ENCODE measurements around the gene PRUNE1.

PRUNE1 gene

GRCh38 chr1:151049458-151049857, 41.2 kb downstream of the PRUNE1 start:
- no peak for DNase-seq (ENCODE audit: low read depth in 2 of 2)

GRCh38 chr1:151050051-151050688, 41.9 kb downstream of the PRUNE1 start:
- no peak for DNase-seq (ENCODE audit: low read depth in 2 of 2)

GRCh38 chr1:151051356-151052009, 43.2 kb downstream of the PRUNE1 start:
- DNase-seq (ENCODE audit: low read depth in 2 of 2) = no peak

- no peak for DNase-seq (ENCODE audit: low read depth in 2 of 2)
Measured at GRCh38 chr1:151054971-151055547, 46.8 kb downstream of the PRUNE1 start.

- DNase-seq (ENCODE audit: low read depth in 2 of 2) = no peak
Measured at GRCh38 chr1:151055581-151055980, 47.3 kb downstream of the PRUNE1 start.

- no peak for DNase-seq (ENCODE audit: low read depth in 2 of 2)
Measured at GRCh38 chr1:151056149-151056548, 47.9 kb downstream of the PRUNE1 start.

- DNase-seq (ENCODE audit: low read depth in 2 of 2) = no peak
Measured at GRCh38 chr1:151058692-151059091, 50.4 kb downstream of the PRUNE1 start.

- peak; percentile 58 to 69 for DNase-seq (ENCODE audit: low read depth in 2 of 2)
Measured at GRCh38 chr1:151059109-151060006, 51.1 kb downstream of the PRUNE1 start, which contains the start of gene CDC42SE1. CDC42SE1 (minus strand) TSS chr1:151059622; CDS start chr1:151055730, 3,892 bp downstream.

GRCh38 chr1:151060007-151060656, 51.9 kb downstream of the PRUNE1 start, which contains the start of gene MLLT11:
MLLT11 (plus strand) TSS chr1:151060397; CDS start chr1:151067225, 6,828 bp downstream.
- no peak for DNase-seq (ENCODE audit: low read depth in 2 of 2)

GRCh38 chr1:151060657-151061421, 52.6 kb downstream of the PRUNE1 start:
- no peak for DNase-seq (ENCODE audit: low read depth in 2 of 2)

GRCh38 chr1:151061704-151062103, 53.5 kb downstream of the PRUNE1 start:
- DNase-seq (ENCODE audit: low read depth in 2 of 2) = no peak

GRCh38 chr1:151062741-151063371, 54.6 kb downstream of the PRUNE1 start:
- no peak for DNase-seq (ENCODE audit: low read depth in 2 of 2)

GRCh38 chr1:151065089-151065645, 56.9 kb downstream of the PRUNE1 start:
- no peak for DNase-seq (ENCODE audit: low read depth in 2 of 2)

- DNase-seq (ENCODE audit: low read depth in 2 of 2) = no peak
Measured at GRCh38 chr1:151067185-151067584, 58.9 kb downstream of the PRUNE1 start.

GRCh38 chr1:151069103-151069486, 60.8 kb downstream of the PRUNE1 start:
- no peak for DNase-seq (ENCODE audit: low read depth in 2 of 2)

GRCh38 chr1:151070474-151071276, 62.4 kb downstream of the PRUNE1 start, which contains the start of gene GABPB2:
GABPB2 (plus strand) TSS chr1:151070761; CDS start chr1:151088190, 17,429 bp downstream.
- peak; percentile 60 to 84 for DNase-seq (ENCODE audit: low read depth in 2 of 2)

GRCh38 chr1:151072224-151072623, 64.0 kb downstream of the PRUNE1 start:
- DNase-seq (ENCODE audit: low read depth in 2 of 2) = no peak

All from stimulated activated CD4-positive, alpha-beta T cell treated with anti-CD3 and anti-CD28 coated beads, Interleukin-1b, Interleukin-23, amount 100 ng/mL, for 1 hour (primary cell).